Choroid plexus epithelial cell (primary cell): ENCODE results near the gene CREB3L4.

Experiments used
- DNase-seq: peaks from one replicate; pipeline ENCODE4 v3.0.0-alpha.2; 2010; ENCODE audit warnings: low read depth
- H3K4me3 ChIP-seq: 2 replicates; pipeline ENCODE4 v1.5.1; 2011; ENCODE audit warnings: low read depth, mild to moderate bottlenecking, control low read depth, low read length, moderate library complexity
- CTCF ChIP-seq: conservative IDR thresholded peaks from 2 replicates; pipeline ENCODE4 v1.5.1; 2011; ENCODE audit warnings: low read depth, mild to moderate bottlenecking, control low read depth, inconsistent platforms, low read length, moderate library complexity

The CREB3L4 gene

GRCh38 chr1:153953859-153954365 lies 13.8 kb upstream of the CREB3L4 start:
- no peak for TF ChIP-seq CTCF
- DNase-seq, result no peak
- H3K4me3 ChIP-seq, result no peak overlapping the region

GRCh38 chr1:153954826-153955225 lies 12.9 kb upstream of the CREB3L4 start:
- no peak for TF ChIP-seq CTCF
- H3K4me3 ChIP-seq, result no peak overlapping the region
- no peak for DNase-seq

DNA sequence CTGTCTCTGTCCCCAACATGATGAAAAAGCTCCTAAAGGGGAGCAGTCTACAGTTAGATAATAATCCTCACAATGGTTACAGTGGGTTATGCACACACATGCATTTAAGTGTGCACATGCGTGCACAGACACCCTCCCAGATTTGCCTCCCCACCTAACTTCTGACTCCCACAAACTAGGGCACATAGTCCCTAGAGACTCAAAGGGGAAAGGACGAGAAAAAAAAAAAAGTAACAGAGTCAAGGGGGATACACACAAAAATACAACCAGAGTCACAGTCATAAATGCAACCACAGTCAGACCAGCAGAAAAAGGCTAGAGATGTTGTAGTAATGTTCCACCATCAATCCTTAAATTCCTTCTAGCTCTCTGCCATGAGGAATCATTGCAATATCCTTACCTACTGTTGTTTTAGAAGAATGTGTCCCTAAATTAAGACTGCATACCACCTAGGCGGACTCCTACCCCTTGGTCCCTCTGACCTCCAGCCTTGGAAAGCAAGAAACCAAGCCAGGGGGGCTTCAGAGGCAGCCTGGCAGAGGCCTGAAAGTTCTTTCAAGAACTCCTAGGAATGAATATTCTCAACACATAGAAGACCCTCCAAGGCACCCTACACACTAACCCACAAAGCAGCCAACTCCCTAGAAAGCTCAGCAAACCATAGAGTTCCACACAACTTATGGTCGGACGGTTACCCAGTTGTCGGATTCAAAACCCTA lies 10.5 kb upstream of the CREB3L4 start:
- TF ChIP-seq CTCF, result no peak
- no peak for DNase-seq
- peak overlapping the region; percentile 94 for H3K4me3 ChIP-seq

DNA sequence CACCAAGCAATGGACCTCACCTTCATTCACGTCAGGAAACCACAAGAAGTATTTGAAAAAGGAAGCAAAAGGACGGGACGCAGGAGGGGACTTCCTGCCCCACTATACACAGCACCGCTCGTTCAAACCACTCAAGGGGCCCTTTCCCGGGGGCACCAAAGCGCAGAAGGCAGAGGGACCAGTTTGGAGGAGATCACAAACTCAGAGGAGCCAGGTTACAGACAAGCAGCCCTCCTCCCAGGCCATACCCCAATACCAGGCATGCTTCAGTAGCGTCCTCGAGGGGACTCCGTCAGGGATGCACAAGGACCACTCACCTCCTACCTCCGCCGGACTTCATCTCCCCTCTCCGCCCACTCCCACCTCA lies 10.0 kb upstream of the CREB3L4 start:
- H3K4me3 ChIP-seq, result peak overlapping the region; percentile 94
- no peak for TF ChIP-seq CTCF
- peak; percentile 37 for DNase-seq

GRCh38 chr1:153958111-153958960 lies 9.4 kb upstream of the CREB3L4 start, which contains the start of gene CRTC2:
TSS of gene CRTC2 (minus strand) at chr1:153958612. CDS start at chr1:153958497, 115 bp downstream.
- peak; percentile 99 for DNase-seq
- peak within 1 kb of the TSS; percentile 94 for H3K4me3 ChIP-seq
- TF ChIP-seq CTCF, result no peak

- peak overlapping the region; percentile 94 for H3K4me3 ChIP-seq
- no peak for TF ChIP-seq CTCF
- no peak for DNase-seq
These were observed 8.8 kb upstream of the CREB3L4 start for GRCh38 chr1:153958961-153959260.
